ENCODE measurements around the gene ZFP69B. TPM values are rescaled to one million over a fixed set of nuclear protein-coding genes. Genes with fewer than 3 reads are reported as not detected.

Gene ZFP69B
- total and polyA plus RNA-seq, 2 of the 8 experiments (the other 6 are each of a cell fraction or from before 2014, with no cell fraction given): 1.7 to 8.2 TPM

GRCh38 chr1:40421431-40422384 lies 28.6 kb upstream of the ZFP69B start (continued):
- no peak for TF ChIP-seq ATF2 (IDR thresholded peaks at IDR 0.05; ENCODE audit: low read length)
- TF ChIP-seq SIRT6 (IDR thresholded peaks at IDR 0.05; ENCODE audit: low read length): no peak
- no peak for TF ChIP-seq JUN (IDR thresholded peaks at IDR 0.05; ENCODE audit: low read depth, low read length)
- TF ChIP-seq TCF12 (IDR thresholded peaks at IDR 0.05; ENCODE audit: low read depth, low read length): no peak
- TF ChIP-seq RBBP5 (IDR thresholded peaks at IDR 0.05; ENCODE audit: borderline replicate concordance, low read depth, low read length): no peak
- no peak for TF ChIP-seq POLR2A (IDR thresholded peaks at IDR 0.05; ENCODE audit: control extremely low read depth in 1 of 2, low read depth in 2 of 2, low read length in 2 of 2)
